Keratinocyte (primary cell): ENCODE data around the gene PTGDR.

Experiments
- EZH2 ChIP-seq: IDR thresholded peaks from one replicate; pipeline ENCODE4 v1.6.1; 2012; ENCODE audit warnings: inconsistent platforms, mild to moderate bottlenecking, low read length, moderate library complexity
- TF ChIP-seq, protein P1 (sequence below), 3 experiments: IDR thresholded peaks in 1 of 3; conservative IDR thresholded peaks in 1 of 3; optimal IDR thresholded peaks in 1 of 3; 2 replicates in 2 of 3; 3 replicates in 1 of 3; pipeline versions ENCODE3 to v1.5.1; 2011; ENCODE audit warnings: low read length in 3 of 3, mild to moderate bottlenecking in 3 of 3, moderate library complexity in 2 of 3, control low read depth in 1 of 3, inconsistent platforms in 1 of 3; ENCODE audit not compliant: insufficient read depth in 2 of 3; ENCODE audit errors: extremely low read depth in 1 of 3

- TF ChIP-seq EZH2: no peak
- TF ChIP-seq, protein P1, sequence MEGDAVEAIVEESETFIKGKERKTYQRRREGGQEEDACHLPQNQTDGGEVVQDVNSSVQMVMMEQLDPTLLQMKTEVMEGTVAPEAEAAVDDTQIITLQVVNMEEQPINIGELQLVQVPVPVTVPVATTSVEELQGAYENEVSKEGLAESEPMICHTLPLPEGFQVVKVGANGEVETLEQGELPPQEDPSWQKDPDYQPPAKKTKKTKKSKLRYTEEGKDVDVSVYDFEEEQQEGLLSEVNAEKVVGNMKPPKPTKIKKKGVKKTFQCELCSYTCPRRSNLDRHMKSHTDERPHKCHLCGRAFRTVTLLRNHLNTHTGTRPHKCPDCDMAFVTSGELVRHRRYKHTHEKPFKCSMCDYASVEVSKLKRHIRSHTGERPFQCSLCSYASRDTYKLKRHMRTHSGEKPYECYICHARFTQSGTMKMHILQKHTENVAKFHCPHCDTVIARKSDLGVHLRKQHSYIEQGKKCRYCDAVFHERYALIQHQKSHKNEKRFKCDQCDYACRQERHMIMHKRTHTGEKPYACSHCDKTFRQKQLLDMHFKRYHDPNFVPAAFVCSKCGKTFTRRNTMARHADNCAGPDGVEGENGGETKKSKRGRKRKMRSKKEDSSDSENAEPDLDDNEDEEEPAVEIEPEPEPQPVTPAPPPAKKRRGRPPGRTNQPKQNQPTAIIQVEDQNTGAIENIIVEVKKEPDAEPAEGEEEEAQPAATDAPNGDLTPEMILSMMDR (optimal IDR thresholded peaks at IDR 0.05 in 1 of 3, IDR thresholded peaks at IDR 0.05 in 1 of 3, conservative IDR thresholded peaks at IDR 0.05 in 1 of 3; ENCODE audit: extremely low read depth in 1 of 3, insufficient read depth in 2 of 3, low read length in 3 of 3): no peak
Observed at GRCh38 chr14:52220924-52221811, 46.3 kb upstream of the PTGDR start.
